WERI-Rb-1 (cell line): Measurements from ENCODE around the gene TCEAL2.
"Not testable (repeated sequence)": the region's sequence is repeated elsewhere in the genome, so short reads cannot be mapped to it uniquely, and the experiment has no call there.

ENCODE experiments used
- DNase-seq: peaks from one replicate; pipeline ENCODE4 v3.0.0-alpha.2; 2020
- H3K27ac ChIP-seq: fragments of 250-450 bp; sonication (Bioruptor Pico); 2 replicates; pipeline ENCODE4 v1.5.1; 2020; ENCODE audit warnings: mild to moderate bottlenecking, moderate library complexity
- H3K27me3 ChIP-seq: fragments of 250-450 bp; sonication (Bioruptor Pico); 2 replicates; pipeline ENCODE4 v1.5.1; 2021; ENCODE audit warnings: mild to moderate bottlenecking, low read depth, moderate library complexity; ENCODE audit not compliant: insufficient read depth, severe bottlenecking
- H3K36me3 ChIP-seq: fragments of 250-450 bp; sonication (Bioruptor Pico); 2 replicates; pipeline ENCODE4 v1.5.1; 2020; ENCODE audit warnings: mild to moderate bottlenecking, moderate library complexity
- H3K4me3 ChIP-seq: 2 replicates; pipeline ENCODE4 v1.5.1; 2011; ENCODE audit warnings: low read depth, mild to moderate bottlenecking, control low read depth, low read length
- H3K9me3 ChIP-seq: fragments of 250-450 bp; sonication (Bioruptor Pico); 2 replicates; pipeline ENCODE4 v1.5.1; 2021; ENCODE audit warnings: mild to moderate bottlenecking, moderate library complexity; ENCODE audit not compliant: severe bottlenecking
- TF ChIP-seq, protein P1 (sequence below): IDR thresholded peaks from 2 replicates; pipeline ENCODE4 v1.5.1; 2011; ENCODE audit warnings: low read depth, mild to moderate bottlenecking, control low read depth, inconsistent platforms, low read length

TCEAL2 gene

DNA sequence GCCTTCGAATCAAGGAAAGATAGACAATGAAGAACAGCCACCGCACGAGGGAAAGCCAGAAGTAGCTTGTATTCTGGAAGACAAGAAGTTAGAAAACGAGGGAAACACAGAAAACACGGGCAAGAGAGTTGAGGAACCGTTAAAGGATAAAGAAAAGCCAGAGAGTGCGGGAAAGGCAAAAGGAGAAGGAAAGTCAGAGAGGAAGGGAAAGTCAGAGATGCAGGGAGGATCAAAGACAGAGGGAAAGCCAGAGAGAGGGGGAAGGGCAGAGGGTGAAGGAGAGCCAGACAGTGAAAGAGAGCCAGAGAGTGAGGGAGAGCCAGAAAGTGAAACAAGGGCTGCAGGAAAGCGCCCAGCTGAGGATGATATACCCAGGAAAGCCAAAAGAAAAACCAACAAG lies 1.4 kb downstream of the TCEAL2 start:
- Histone ChIP-seq H3K4me3 (no peak overlapping the region), H3K27ac (no peak overlapping the region), H3K9me3 (no peaks in the 10 kb centered on the region), H3K27me3 (peaks cover 56% of the 10 kb centered on the region), H3K36me3 (no peaks in the 10 kb centered on the region)
- TF ChIP-seq, protein P1, sequence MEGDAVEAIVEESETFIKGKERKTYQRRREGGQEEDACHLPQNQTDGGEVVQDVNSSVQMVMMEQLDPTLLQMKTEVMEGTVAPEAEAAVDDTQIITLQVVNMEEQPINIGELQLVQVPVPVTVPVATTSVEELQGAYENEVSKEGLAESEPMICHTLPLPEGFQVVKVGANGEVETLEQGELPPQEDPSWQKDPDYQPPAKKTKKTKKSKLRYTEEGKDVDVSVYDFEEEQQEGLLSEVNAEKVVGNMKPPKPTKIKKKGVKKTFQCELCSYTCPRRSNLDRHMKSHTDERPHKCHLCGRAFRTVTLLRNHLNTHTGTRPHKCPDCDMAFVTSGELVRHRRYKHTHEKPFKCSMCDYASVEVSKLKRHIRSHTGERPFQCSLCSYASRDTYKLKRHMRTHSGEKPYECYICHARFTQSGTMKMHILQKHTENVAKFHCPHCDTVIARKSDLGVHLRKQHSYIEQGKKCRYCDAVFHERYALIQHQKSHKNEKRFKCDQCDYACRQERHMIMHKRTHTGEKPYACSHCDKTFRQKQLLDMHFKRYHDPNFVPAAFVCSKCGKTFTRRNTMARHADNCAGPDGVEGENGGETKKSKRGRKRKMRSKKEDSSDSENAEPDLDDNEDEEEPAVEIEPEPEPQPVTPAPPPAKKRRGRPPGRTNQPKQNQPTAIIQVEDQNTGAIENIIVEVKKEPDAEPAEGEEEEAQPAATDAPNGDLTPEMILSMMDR = no peak
- DNase-seq = no peak

DNA sequence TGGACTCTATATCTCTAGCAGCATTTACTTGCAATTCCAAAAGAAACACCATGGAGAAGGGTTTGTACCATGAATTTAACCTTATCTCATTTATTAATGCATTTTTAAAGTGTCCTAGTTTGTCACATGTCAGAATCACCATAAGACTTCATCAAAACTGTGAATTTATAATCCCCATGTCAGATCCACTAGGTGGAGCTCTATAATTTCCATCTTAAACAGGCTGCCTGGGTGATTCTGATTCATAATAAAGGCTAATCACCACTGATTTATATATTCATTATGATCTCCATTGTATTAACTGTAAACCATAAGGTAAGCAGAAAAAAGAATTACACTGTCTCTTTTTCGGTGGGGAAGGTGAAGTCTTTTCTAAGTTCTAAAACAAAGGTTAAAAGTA lies 4.0 kb downstream of the TCEAL2 start:
- no peak for DNase-seq
- H3K36me3 ChIP-seq = no peaks in the 10 kb centered on the region
- TF ChIP-seq, protein P1 = no peak
- H3K27ac ChIP-seq = no peak overlapping the region
- H3K4me3 ChIP-seq = no peak overlapping the region
- H3K27me3 ChIP-seq = peaks cover 67% of the 10 kb centered on the region
- no peaks in the 10 kb centered on the region for H3K9me3 ChIP-seq

DNA sequence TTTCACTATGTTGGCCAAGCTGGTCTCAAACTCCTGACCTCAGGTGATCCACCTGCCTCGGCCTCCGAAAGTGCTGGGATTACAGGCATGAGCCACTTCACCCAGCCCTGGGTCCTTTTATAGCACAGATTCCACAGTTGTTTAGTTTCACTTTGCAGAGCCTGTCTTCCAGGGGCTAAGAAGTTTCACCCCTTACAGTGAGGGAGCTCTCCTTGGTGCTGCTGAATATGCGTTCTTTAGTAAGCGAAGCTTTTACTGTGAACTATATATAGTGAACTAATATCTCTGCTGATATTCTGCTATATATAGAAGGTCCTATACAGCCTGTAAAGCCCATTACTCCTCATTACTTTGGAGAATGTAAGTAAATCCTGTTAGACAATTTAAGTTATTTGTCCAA lies 12.6 kb downstream of the TCEAL2 start:
- TF ChIP-seq, protein P1 = no peak
- Histone ChIP-seq H3K4me3 (no peak overlapping the region), H3K27me3 (peaks cover 57% of the 10 kb centered on the region), H3K36me3 (no peaks in the 10 kb centered on the region), H3K27ac (no peak overlapping the region), H3K9me3 (no peaks in the 10 kb centered on the region)
- DNase-seq = no peak

DNA sequence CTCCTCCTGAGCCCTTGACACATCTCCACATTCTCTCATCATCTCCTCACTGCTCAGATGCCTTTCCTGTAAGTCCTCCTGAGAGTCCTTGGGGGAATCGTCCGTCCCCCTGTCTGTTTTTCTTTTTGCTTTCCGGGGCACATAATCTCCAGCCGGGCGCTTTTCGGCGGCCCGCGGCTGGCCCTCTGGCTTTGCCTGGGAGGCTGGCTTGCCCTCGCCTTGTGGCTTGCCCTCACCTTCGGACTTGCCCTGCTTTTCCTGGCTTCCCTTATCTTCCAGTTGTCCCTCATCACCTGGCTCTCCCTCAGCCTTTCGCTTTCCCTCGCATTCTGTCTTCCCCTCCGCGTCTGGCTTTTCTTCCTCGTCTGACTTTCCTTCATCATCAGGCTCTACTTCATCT lies 15.4 kb downstream of the TCEAL2 start:
- not testable (repeated sequence) for H3K27ac ChIP-seq, H3K4me3 ChIP-seq, H3K9me3 ChIP-seq, DNase-seq, H3K36me3 ChIP-seq
- peaks cover 53% of the 10 kb centered on the region for H3K27me3 ChIP-seq

DNA sequence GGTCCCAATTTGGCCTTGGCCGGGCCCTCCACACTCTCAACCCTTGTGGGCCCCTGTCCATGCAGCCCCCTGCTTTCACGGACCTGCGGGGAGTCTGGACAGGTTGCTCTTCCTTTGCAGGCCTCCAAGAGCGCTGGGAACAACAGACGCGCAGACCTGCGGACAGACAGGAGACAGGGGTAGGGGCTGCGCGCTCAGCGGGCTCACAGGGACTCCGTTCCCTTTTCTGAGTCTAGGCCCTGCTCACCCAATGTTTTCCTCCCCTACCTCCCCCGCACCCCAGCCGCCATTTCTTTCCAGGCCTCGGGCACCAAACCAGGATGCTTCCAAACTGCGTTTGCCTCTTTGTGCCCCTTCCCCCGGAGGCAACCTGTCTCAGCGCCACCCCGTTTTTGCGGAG lies 16.2 kb downstream of the TCEAL2 start:
- not testable (repeated sequence) for H3K4me3 ChIP-seq, DNase-seq, H3K36me3 ChIP-seq, H3K27ac ChIP-seq, H3K9me3 ChIP-seq
- peaks cover 53% of the 10 kb centered on the region for H3K27me3 ChIP-seq

DNA sequence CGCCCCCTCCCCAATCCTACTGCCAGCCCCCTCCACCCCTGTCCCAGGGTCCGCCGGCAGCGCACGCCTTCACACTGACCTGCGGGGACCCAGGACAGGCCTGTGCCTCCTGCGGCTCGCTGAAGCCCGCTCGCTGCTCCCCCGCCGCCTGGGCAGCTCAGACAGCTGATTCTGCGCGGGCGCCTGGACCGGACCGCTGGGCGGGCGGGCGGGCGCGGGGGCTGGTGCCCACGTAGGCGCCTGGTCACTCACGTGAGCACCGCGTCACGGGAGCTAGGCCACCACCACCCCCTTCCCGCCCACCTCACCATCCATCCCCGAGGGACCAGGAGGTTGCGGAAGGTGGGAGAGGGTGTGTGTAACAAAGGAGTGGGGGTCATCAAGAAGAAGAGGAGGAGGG lies 16.8 kb downstream of the TCEAL2 start, which contains the start of gene TCEAL6:
TSS of gene TCEAL6 (minus strand) at position 208 of the 400 bp plus-strand sequence.
- DNase-seq, H3K36me3 ChIP-seq, H3K4me3 ChIP-seq, H3K27ac ChIP-seq, H3K9me3 ChIP-seq: not testable (repeated sequence)
- peaks cover 49% of the 10 kb centered on the region for H3K27me3 ChIP-seq

DNA sequence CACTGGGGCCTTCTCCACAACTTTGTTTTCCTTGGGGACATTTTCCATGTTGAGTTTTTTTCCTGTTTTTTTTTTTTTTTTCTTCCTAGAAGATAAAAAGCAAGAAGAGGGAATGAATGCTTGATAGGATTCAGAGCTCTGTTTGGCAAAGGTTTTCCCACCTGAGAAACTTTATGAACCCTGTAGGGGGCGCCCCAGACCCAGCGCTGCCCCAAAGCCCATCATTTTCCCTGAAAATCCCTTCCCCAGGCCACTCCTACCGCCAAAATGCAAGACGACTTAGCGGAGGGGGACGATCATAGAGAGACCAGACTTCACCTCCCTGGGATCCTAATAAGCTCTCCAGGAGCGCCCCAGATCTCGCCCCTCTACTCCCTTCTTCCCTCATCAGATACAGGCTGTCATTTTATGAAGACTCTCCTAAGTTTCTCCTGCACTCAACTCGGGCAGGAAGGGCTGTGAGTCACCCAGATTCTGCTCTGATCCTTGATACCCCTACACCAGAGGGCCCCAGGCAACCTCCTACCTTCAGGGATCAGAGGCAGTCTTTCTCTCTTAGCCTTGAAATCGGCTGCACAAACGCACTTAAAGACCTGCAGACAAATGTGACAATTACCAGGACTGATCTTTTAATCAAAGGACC lies 28.9 kb downstream of the TCEAL2 start:
- H3K27me3 ChIP-seq = peaks cover 56% of the 10 kb centered on the region
- TF ChIP-seq, protein P1 = 0 out of 2 replicates have a peak, but pooled peaks have one; percentile 23
- no peak overlapping the region for H3K27ac ChIP-seq
- no peaks in the 10 kb centered on the region for H3K9me3 ChIP-seq
- H3K36me3 ChIP-seq = no peaks in the 10 kb centered on the region
- no peak for DNase-seq
- H3K4me3 ChIP-seq = no peak overlapping the region
